Fibroblast of lung (primary cell): ENCODE results near the gene HBG1.

Experiments used
- CTCF ChIP-seq, 2 donors: IDR thresholded peaks in 1 of 2; conservative IDR thresholded peaks in 1 of 2; 1 replicate in 1 of 2; 2 replicates in 1 of 2; pipeline ENCODE4 v1.5.1; 2011 to 2012; ENCODE audit warnings: low read length in 2 of 2, control low read depth in 1 of 2, inconsistent platforms in 1 of 2, low read depth in 1 of 2, mild to moderate bottlenecking in 1 of 2
- EZH2 ChIP-seq: IDR thresholded peaks from 2 replicates; pipeline ENCODE4 v1.5.1; 2012; ENCODE audit warnings: low read length, control low read depth, mild to moderate bottlenecking; ENCODE audit errors: missing control alignments

- TF ChIP-seq CTCF (conservative IDR thresholded peaks at IDR 0.05 in 1 of 2, IDR thresholded peaks at IDR 0.05 in 1 of 2; ENCODE audit: low read depth in 1 of 2, low read length in 2 of 2) (no peak), EZH2 (no peak)
Observed at GRCh38 chr11:5241458-5241857, 8.2 kb downstream of the HBG1 start.
